GM12878 (cell line): ENCODE measurements around the gene TMED3. TPM values are rescaled to one million over a fixed set of nuclear protein-coding genes. Genes with fewer than 3 reads are reported as not detected.

ENCODE experiments used
- ATAC-seq: fragments of 200-7000 bp; cut with Tn5 transposase; 3 replicates; pipeline ENCODE4 v1.9.1; 2020; ENCODE audit warnings: mild to moderate bottlenecking, moderate library complexity
- BruUV-seq: library from RNA; stranded (reverse); fragments of 400-500 nt; replicated peaks from 2 replicates; lab custom pipeline; 2021; lab: Mats Ljungman, UMichigan
- CTCF ChIA-PET: fragments of 300-600 bp; sonication (Branson Sonifier 250); formaldehyde crosslinking; extraction: SDS; loops from one replicate; lab custom pipeline; 2021; ENCODE audit warnings: inconsistent platforms; lab: Yijun Ruan, JAX
- POLR2A ChIA-PET: fragments of 350-600 bp; formaldehyde crosslinking; extraction: SDS; loops from one replicate; lab custom pipeline; 2021; ENCODE audit warnings: inconsistent platforms; lab: Charles Lee
- RAD21 ChIA-PET: fragments of 300-600 bp; sonication (Branson Sonifier 250); formaldehyde crosslinking; loops from one replicate; lab custom pipeline; 2023; ENCODE audit warnings: antibody characterized with exemption; ENCODE audit not compliant: unreplicated experiment; lab: Charles Lee
- SMC1A ChIA-PET: fragments of 300-600 bp; sonication (Branson Sonifier 250); formaldehyde crosslinking; loops from one replicate; lab custom pipeline; 2023; ENCODE audit not compliant: unreplicated experiment, uncharacterized antibody; lab: Charles Lee
- DNase-seq: peaks from one replicate; pipeline ENCODE4 v3.0.0-alpha.2; 2011; ENCODE audit warnings: low read depth, low spot score
- FAIRE-seq: peaks from 3 replicates; lab custom pipeline; 2011; peaks lifted over from hg19 to GRCh38; lab: Jason Lieb, UNC
- H2AFZ ChIP-seq: 2 replicates; pipeline ENCODE4 v1.6.0; 2011; ENCODE audit warnings: low read depth, low read length, control low read depth; ENCODE audit not compliant: control insufficient read depth
- H3K27ac ChIP-seq: 2 replicates; pipeline ENCODE4 v1.5.1; 2011; ENCODE audit warnings: control low read depth; ENCODE audit not compliant: control insufficient read depth, insufficient read depth
- H3K27me3 ChIP-seq, 2 experiments: replicated peaks in 1 of 2; 2 replicates each; pipeline versions ENCODE4 v1.6.0 to v1.6.1; 2011; ENCODE audit warnings: low read length in 1 of 2; ENCODE audit not compliant: control insufficient read depth in 2 of 2, insufficient read depth in 2 of 2
- H3K36me3 ChIP-seq, 2 experiments: 2 replicates each; pipeline ENCODE4 v1.5.1; 2011; ENCODE audit warnings: low read length in 1 of 2; ENCODE audit not compliant: control insufficient read depth in 2 of 2, insufficient read depth in 2 of 2
- H3K4me1 ChIP-seq: 2 replicates; pipeline ENCODE4 v1.6.1; 2011; ENCODE audit warnings: mild to moderate bottlenecking, low read length, moderate library complexity, mixed read lengths; ENCODE audit not compliant: control insufficient read depth, insufficient read depth
- H3K4me2 ChIP-seq: 2 replicates; pipeline ENCODE4 v1.6.0; 2011; ENCODE audit warnings: control low read depth; ENCODE audit not compliant: control insufficient read depth, insufficient read depth
- H3K4me3 ChIP-seq: fragments of 200-600 bp; sonication (generic); 2 replicates; pipeline ENCODE4 v1.5.1; 2016
- H3K79me2 ChIP-seq: 2 replicates; pipeline ENCODE4 v1.6.0; 2011; ENCODE audit warnings: low read length; ENCODE audit not compliant: control insufficient read depth, insufficient read depth
- H3K9ac ChIP-seq: 2 replicates; pipeline ENCODE4 v1.8.0; 2011; ENCODE audit warnings: low read length, control low read depth, mixed read lengths; ENCODE audit not compliant: control insufficient read depth, insufficient read depth
- H3K9me3 ChIP-seq: replicated peaks from 3 replicates; pipeline ENCODE4 v1.5.1; 2011; ENCODE audit warnings: mild to moderate bottlenecking, low read length; ENCODE audit not compliant: control insufficient read depth, insufficient read depth
- H4K20me1 ChIP-seq: 2 replicates; pipeline ENCODE4 v1.6.0; 2011; ENCODE audit not compliant: control insufficient read depth, insufficient read depth
- BCL11A ChIP-seq: IDR thresholded peaks from 2 replicates; pipeline ENCODE4 v1.6.1; 2011; ENCODE audit warnings: low read depth, low read length
- BHLHE40 ChIP-seq, 2 experiments: fragments of 450-650 bp in 1 of 2; IDR thresholded peaks; 2 replicates each; pipeline ENCODE4 v1.6.1; 2011 to 2017; ENCODE audit warnings: low read depth in 2 of 2, borderline replicate concordance in 1 of 2, improper control_type of control experiment in 1 of 2, low read length in 1 of 2, mild to moderate bottlenecking in 1 of 2
- NKRF ChIP-seq: fragments of 450-650 bp; conservative IDR thresholded peaks from 2 replicates; pipeline ENCODE4 v1.6.1; 2017; ENCODE audit warnings: mild to moderate bottlenecking, moderate library complexity
- PRDM15 ChIP-seq: fragments of 450-650 bp; formaldehyde crosslinking; IDR thresholded peaks from 2 replicates; pipeline ENCODE4 v1.4.0; 2020; ENCODE audit warnings: mild to moderate bottlenecking, moderate library complexity
- RB1 ChIP-seq: fragments of 450-650 bp; formaldehyde crosslinking; IDR thresholded peaks from 2 replicates; pipeline ENCODE4 v1.6.1; 2017; ENCODE audit warnings: mild to moderate bottlenecking, borderline replicate concordance
- SIX5 ChIP-seq: IDR thresholded peaks from 2 replicates; pipeline ENCODE4 v1.6.1; 2011; ENCODE audit warnings: mild to moderate bottlenecking, low read depth, low read length, moderate library complexity; ENCODE audit not compliant: severe bottlenecking
- WGBS: methylation state at CpG from one replicate; pipeline ENCODE4 v1.1.6; 2016; ENCODE audit warnings: low lambda C conversion rate; ENCODE audit not compliant: insufficient replicate concordance, insufficient coverage; ENCODE audit errors: missing lambda C conversion rate; 5-methylcytosine and 5-hydroxymethylcytosine counted together
- in situ Hi-C: fragments of 300-500 bp; cut with MboI; formaldehyde crosslinking; loops from 9 replicates; pipeline ENCODE4 v1.14.3; 2018; ENCODE audit warnings: mixed read lengths
- intact Hi-C: fragments of 100-400 bp; cut with micrococcal nuclease; formaldehyde crosslinking; loops from one replicate; pipeline ENCODE4 v1.14.2; 2022; ENCODE audit not compliant: unreplicated experiment
- polyA plus RNA-seq, 11 experiments: library from polyadenylated mRNA; depleted of rRNA in 4 of 11; unstranded in 6 of 11; stranded (reverse) in 5 of 11; fragments of >200 nt; fragmentation: Nextera tagmentation in 4 of 11; fragmentation: Illumina TruSeq in 1 of 11; extraction: Ambion mirVana in 4 of 11; extraction: Trizol in 1 of 11; gene quantifications; 1 replicate in 1 of 11; 2 replicates in 10 of 11; pipeline versions ENCODE4 v1.2.1 to v1.2.3, GENCODE V29; 2011 to 2016; ENCODE audit warnings: inconsistent platforms in 2 of 11, missing spikeins in 2 of 11, low read depth in 1 of 11
- total RNA-seq, 4 experiments: library from RNA; depleted of rRNA in 3 of 4; stranded (reverse); fragments of >200 nt in 3 of 4; fragmentation: Illumina TruSeq in 1 of 4; extraction: Trizol in 1 of 4; gene quantifications; 2 replicates each; pipeline versions ENCODE4 v1.2.1 to v1.2.3, GENCODE V29; 2013 to 2021

TMED3 gene
- total and polyA plus RNA-seq, 10 of the 15 experiments (the other 5 are each of a cell fraction or from before 2014, with no cell fraction given): 7.6 to 95.8 (median 54.9) TPM

DNA sequence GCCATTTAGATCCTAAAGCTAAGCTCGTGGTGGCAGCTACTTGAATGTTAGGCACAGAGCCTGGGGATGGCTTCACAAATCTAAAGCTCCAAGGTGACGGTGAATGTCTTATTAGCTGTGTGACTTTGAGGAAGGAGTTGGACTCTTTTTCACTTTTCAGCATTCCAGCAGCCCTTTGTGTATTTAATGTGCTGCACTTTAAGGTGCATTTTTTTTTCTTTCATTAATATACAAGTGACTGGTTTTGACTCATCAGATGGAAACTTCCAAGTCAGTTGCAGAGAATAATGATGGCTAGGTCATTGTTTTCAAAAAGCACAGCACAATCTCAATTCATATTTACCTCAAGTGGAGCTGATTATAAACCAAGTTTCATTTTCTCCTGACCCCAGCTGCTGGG lies 55.8 kb downstream of the TMED3 start (continued):
- no peak for TF ChIP-seq PRDM15 (CRISPR knock-in tag)

GRCh38 chr15:79370716-79371115 lies 59.8 kb downstream of the TMED3 start:
- Histone ChIP-seq H3K9me3 (no peaks in the 10 kb centered on the region), H3K4me1 (no peaks in the 10 kb centered on the region), H2AFZ (no peak overlapping the region), H3K79me2 (no peaks in the 10 kb centered on the region), H3K27ac (no peak overlapping the region), H3K9ac (no peak overlapping the region), H3K4me2 (no peak overlapping the region), H3K27me3 (no peaks in the 10 kb centered on the region), H3K4me3 (no peak overlapping the region), H4K20me1 (no peaks in the 10 kb centered on the region), H3K36me3 (no peaks in the 10 kb centered on the region)
- ChIA-PET POLR2A (interaction anchor here (0.6 kb wide), 1 partner anchor 626 kb away, joined by 5 read pairs; no protein-coding TSS in a partner anchor), SMC1A (interaction anchor here (0.6 to 0.9 kb wide), 2 partner anchors 9 to 281 kb away, joined by 3 to 4 read pairs; no protein-coding TSS in a partner anchor), RAD21 (no interaction called here), CTCF (interaction anchor here (0.6 to 3.8 kb wide), 5 partner anchors 9 to 31 kb away, joined by 3 to 13 read pairs (median 3); no protein-coding TSS in a partner anchor)
- in situ Hi-C loops: no loop called here
- DNase-seq (no peak), ATAC-seq (no peak), FAIRE-seq (no peak)
- BruUV-seq: no TSS peak
- intact Hi-C loops: no loop called here
- no peak for TF ChIP-seq BHLHE40 (IDR thresholded peaks at IDR 0.05; ENCODE audit: borderline replicate concordance in 1 of 2, low read depth in 2 of 2, low read length in 1 of 2)
- no peak for TF ChIP-seq BCL11A
- no peak for TF ChIP-seq RB1
- no peak for TF ChIP-seq NKRF
- no peak for TF ChIP-seq SIX5
- WGBS: 56% methylated on average over 1 of the region's 1 CpG
